ENCODE data around the gene HOXB1.
"Not testable (repeated sequence)": the region's sequence is repeated elsewhere in the genome, so short reads cannot be mapped to it uniquely, and the experiment has no call there.

The HOXB1 gene

DNA sequence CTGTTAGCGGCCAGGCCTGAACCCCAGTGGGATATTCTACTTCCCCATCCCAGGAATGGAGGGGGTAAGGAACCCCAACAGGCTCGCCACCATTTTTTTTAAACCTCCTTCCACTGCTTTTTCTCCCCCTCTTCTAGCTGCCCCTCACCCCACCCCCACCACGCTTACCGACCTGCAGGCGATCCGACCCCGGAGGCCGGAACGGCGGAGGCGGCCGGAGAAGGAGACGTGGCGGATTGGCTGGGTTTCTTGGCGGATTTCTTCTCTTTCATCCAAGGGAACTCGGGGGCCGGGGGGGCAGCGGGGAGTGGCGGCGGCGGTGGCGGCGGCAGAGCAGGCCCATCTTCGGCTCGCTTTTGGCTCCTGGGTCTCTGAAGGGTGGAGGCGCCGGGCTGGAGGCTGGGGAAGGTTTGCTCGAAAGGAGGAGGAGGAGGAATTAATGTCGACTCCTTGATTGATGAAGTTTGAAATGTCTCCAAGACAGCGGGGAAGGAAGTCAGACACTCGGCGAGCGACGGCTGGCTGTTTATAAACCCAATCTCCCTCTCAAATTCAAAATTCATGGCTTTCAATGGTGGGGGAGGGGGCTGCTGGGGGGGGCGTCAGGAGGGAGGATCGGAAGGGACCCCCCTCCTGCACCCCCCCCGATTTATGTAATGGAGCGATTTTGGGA is 13.7 kb upstream of the HOXB1 start:
- in situ Hi-C loops (cut with MboI; ENCODE audit: low sequenced_read_pairs), result no loop called here

DNA sequence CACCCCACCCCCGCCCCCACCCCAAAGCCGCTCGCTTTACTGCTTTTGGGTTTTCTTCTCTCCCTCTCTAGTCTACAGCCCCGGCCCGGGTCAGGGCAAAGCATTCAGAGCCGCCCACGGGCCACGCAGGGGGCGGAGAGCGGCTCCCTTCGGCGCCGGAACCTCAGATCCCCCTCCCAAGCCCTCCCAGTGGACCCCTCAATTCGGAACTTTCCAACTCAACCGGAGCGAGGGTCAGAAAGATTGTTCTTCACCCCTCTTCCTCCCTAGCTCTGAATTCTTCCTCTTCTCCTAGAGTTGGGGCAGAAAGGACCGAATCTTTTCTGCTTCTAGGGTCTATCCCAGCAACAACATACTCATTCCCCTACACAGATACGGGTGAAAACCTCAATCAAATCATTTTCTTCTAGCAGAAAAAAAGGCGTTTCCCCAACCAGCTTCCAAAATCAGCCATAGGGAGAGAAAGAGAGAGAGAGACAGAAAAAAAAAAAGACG is 13.1 kb upstream of the HOXB1 start:
- in situ Hi-C loops (cut with MboI; ENCODE audit: low sequenced_read_pairs), result no loop called here

DNA sequence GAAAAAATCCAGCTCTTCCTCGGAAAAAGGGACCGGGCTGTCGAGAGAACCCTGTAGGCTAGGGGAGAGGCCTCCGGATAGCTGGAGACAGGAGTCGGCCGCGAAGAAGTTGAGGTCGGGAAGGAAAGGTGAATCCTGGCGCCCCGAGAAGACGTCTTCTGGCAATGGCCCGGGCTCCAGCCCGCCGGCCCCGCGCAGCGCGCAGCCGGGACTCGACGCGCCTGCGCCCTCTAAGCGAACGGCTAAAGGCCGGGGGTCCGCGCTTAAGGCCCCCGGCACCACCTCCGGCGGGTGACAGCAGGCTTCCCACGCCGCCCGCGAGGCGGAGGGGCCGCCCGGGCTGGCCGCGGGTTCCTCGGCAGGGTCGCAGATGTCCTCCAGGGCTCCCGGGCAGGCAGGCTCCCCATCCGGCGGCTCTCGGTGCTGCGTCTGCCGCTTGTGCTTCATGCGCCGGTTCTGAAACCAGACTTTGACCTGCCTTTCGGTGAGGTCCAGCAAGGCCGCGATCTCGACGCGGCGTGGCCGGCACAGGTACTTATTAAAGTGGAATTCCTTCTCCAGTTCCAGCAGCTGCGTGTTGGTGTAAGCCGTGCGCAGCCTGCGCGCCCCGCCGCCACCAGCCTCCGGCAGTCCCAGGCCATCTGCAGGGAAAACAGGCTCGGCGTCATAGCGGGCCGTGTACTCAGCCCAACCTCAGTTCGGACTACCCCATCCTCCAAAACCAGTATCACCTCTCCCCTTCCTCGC is 12.5 kb upstream of the HOXB1 start:
- in situ Hi-C loops (cut with MboI; ENCODE audit: low sequenced_read_pairs), result no loop called here

GRCh38 chr17:48542698-48543106 is 11.9 kb upstream of the HOXB1 start:
- in situ Hi-C loops (cut with MboI; ENCODE audit: low sequenced_read_pairs), result no loop called here

DNA sequence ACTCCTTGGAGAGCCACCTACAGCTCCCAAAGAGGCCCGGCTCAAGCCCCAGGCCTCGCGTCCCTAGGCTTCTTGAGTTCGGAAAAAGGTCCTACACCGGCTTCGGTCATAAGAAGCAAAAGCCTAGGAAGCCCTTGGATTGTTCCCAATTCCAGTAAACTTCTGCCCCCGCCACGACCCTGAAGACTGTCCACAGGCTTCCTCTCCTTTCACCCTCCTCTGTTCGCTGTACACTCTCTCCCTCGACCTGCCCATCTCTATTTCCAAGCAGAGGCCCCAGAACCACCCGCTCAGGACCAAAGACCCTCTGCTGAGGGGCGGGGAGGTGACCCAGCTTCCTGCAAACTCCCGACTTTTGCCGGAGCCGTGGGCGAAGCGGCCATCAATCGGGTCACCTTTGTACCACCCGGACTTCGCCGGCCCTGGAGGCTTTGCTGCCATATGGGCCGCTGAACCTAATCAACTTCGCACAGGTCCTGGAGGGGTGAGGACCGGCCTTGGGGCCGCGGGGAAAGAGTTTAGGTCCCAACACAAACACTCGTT is 11.4 kb upstream of the HOXB1 start:
- in situ Hi-C loops (cut with MboI; ENCODE audit: low sequenced_read_pairs), result no loop called here

DNA sequence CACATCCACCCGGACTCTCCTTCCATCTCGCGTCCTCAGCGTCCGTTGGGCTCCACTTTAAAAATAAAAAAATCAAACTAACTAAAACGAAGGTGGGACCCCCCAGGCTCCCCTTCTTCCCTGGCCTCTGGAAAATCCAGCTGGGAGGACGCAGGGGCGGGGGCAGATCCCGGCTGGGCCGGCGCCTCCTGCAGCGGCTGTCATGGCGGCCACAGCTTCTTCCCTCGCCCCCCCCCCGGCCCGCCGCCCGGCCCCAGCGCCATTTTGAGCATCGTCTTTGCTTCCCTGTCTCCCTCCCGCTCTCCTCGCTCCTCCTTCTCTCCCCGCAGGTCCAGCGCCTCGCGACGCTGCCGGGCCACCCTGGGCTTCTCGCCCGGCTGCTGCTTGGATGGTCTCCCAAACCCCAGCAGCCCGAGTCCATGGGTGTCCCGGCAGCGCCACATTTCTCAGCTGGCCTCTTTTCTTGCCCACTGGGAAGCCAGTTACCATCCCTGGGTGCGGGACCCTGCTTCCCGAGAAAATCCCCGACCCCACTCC is 10.8 kb upstream of the HOXB1 start:
- in situ Hi-C loops (cut with MboI; ENCODE audit: low sequenced_read_pairs), result no loop called here

- in situ Hi-C loops (cut with MboI; ENCODE audit: low sequenced_read_pairs), result no loop called here
These were observed 10.3 kb upstream of the HOXB1 start for GRCh38 chr17:48541036-48541576.

GRCh38 chr17:48540213-48540612 is 9.4 kb upstream of the HOXB1 start:
- in situ Hi-C loops (cut with MboI; ENCODE audit: low sequenced_read_pairs), result no loop called here

- in situ Hi-C loops (cut with MboI; ENCODE audit: low sequenced_read_pairs), result no loop called here
These were observed 8.4 kb upstream of the HOXB1 start for GRCh38 chr17:48539177-48539576.

- in situ Hi-C loops (cut with MboI; ENCODE audit: low sequenced_read_pairs), result no loop called here
These were observed 6.5 kb upstream of the HOXB1 start for GRCh38 chr17:48537316-48537715.

DNA sequence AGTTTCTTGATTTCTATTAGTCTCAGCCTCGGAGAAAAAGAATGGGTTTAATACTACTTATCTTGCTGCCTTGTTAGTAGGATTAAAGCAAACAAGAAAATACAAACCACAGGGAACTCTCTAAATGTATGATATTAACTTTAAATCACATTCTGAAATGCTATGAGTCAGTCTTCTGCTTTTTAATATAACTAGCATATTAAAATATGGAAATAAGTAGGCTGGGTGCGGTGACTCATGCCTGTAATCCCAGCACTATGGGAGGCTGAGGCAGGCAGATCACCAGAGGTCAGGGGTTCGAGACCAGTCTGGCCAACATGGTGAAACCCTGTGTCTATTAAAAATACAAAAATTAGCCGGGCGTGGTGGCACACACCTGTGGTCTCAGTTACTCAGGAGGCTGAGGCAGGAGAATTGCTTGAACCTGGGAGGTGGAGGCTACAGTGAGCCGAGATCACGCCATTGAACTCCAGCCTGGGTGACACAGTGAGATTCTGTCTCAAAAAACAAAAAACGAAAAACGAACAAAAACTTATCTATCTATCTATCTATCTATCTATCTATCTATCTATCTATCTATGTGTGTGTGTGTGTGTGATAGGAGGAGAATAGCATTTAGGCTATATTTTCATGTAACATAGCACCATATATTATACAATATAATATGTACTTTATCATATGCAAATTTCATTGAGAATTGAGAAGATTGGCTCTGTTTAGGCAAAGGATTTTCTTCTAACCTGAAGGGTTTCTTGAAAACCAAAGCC is 5.2 kb upstream of the HOXB1 start:
- in situ Hi-C loops (cut with MboI; ENCODE audit: low sequenced_read_pairs), result not testable (repeated sequence)

GRCh38 chr17:48532261-48532660 is 1.4 kb upstream of the HOXB1 start:
- in situ Hi-C loops (cut with MboI; ENCODE audit: low sequenced_read_pairs), result no loop called here

DNA sequence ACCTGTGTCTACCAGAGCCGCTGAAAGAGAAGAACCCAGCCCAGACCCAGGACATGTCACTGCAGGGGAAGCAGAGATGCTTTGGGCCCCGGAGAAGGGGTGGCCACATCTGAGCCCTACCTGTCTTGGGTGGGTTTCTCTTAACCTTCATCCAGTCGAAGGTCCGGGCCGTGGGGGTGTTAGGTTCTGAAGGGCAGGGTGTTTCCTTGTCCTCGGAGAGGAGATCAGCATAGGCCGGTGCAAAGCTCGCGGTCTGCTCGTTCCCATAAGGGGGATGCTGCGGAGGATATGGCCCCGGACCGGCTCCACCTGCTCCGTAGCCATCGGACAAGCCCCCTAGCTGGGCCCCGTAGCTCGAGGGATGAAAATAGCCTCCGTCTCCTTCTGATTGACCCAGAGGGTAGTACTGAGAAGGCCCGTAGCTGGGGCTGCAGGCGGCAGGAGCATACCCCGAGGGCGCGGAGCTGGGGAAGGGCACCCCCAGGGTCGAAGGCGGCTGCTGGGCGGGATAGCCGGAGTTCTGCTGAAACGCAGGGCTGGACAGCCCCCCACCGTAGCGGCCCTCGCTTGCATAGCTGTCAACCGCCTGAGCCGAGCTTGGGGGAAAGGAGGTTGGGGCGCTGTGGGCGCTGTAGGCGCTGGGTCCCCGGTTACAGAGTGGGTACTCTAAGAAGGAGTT is 464 bp downstream of the HOXB1 start:
- in situ Hi-C loops (cut with MboI; ENCODE audit: low sequenced_read_pairs), result no loop called here

GRCh38 chr17:48529683-48530009 is 1.2 kb downstream of the HOXB1 start:
- in situ Hi-C loops (cut with MboI; ENCODE audit: low sequenced_read_pairs), result no loop called here

DNA sequence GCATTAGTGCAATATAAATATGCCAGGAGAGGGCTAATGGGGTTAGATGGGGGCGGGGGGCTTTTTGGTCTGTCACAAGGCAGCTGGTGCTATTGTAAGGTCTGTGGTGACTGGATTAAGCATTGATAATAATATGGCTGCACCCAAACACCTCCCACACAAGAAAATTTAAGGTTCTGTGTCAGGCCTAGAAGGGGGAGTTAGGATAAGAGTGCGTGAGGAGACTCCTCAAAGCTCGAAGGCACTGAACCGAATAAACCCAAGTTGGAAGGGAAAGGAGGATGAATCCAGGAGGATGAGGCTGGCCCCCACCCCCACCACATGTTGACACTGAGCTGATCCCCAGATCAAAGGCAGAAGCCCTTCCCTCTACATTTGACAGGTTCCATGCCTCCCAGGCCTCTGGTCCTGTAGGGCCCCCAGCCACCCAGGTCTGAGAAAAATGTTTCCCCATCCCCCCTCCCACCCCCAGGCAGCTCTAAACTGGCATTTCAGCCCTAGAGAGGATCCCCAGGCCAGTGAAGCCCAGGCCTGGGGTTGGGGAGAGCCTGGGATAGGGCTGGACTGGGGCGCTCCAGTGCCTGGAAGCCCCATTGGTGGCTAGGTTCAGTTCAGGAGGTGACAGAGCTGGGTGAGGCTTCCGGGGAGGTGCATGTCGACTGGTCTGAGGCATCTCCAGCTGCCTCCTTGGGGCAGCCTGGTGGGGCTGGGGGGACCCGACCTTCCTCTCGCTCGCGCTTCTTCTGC is 1.7 kb downstream of the HOXB1 start:
- in situ Hi-C loops (cut with MboI; ENCODE audit: low sequenced_read_pairs), result no loop called here

GRCh38 chr17:48528153-48528935 is 2.5 kb downstream of the HOXB1 start:
- in situ Hi-C loops (cut with MboI; ENCODE audit: low sequenced_read_pairs), result no loop called here

- in situ Hi-C loops (cut with MboI; ENCODE audit: low sequenced_read_pairs), result no loop called here
These were observed 3.3 kb downstream of the HOXB1 start for GRCh38 chr17:48527547-48527932.

GRCh38 chr17:48526608-48527546 is 3.9 kb downstream of the HOXB1 start:
- in situ Hi-C loops (cut with MboI; ENCODE audit: low sequenced_read_pairs), result no loop called here
